ENCODE measurements around the gene TSHZ2. TPM values are rescaled to one million over a fixed set of nuclear protein-coding genes. Genes with fewer than 3 reads are reported as not detected.

Gene TSHZ2
- total and polyA plus RNA-seq, 11 donors = 1.8 to 12.1 (median 3.7) TPM

DNA sequence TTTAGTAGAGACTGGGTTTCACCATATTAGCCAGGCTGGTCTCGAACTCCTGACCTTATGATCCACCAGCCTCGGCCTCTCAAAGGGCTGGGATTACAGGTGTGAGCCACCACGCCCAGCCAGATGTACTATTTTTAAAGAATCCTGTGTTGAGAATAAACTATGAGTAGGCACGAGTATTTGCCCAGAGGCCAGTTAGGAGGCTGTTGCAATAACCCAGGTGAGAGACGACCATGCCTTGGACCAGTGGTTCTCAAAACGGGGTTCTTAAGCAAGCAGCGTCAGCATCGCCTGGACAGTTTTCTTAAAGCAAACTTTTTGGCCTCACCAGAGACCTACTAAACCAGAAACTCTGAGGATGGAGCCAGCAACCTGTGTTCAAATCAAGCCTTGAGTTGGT is 362.7 kb downstream of the TSHZ2 start:
- H3K27me3 ChIP-seq = no peaks in the 10 kb centered on the region
- no peak overlapping the region for H3K4me3 ChIP-seq
- 94 to 98% (median 96%) methylated on average over 8 of the region's 8 CpGs for WGBS, 4 donors
- intact Hi-C loops (cut with DNase I) = loop anchor here in 1 of 10 donors (10.0 kb wide), 1 partner anchor 60 kb away; no protein-coding TSS in a partner anchor
- H3K36me3 ChIP-seq = no peaks in the 10 kb centered on the region
- H3K9me3 ChIP-seq = no peaks in the 10 kb centered on the region
- DNase-seq (no peak), ATAC-seq (no peak)
- peaks cover 0 to 28% (median 7%) of the 10 kb centered on the region in 12 donors for H3K4me1 ChIP-seq
- peak overlapping the region in 4 of 12 donors; percentile 34 to 70 (median 45) for H3K27ac ChIP-seq
- TF ChIP-seq, protein P1, sequence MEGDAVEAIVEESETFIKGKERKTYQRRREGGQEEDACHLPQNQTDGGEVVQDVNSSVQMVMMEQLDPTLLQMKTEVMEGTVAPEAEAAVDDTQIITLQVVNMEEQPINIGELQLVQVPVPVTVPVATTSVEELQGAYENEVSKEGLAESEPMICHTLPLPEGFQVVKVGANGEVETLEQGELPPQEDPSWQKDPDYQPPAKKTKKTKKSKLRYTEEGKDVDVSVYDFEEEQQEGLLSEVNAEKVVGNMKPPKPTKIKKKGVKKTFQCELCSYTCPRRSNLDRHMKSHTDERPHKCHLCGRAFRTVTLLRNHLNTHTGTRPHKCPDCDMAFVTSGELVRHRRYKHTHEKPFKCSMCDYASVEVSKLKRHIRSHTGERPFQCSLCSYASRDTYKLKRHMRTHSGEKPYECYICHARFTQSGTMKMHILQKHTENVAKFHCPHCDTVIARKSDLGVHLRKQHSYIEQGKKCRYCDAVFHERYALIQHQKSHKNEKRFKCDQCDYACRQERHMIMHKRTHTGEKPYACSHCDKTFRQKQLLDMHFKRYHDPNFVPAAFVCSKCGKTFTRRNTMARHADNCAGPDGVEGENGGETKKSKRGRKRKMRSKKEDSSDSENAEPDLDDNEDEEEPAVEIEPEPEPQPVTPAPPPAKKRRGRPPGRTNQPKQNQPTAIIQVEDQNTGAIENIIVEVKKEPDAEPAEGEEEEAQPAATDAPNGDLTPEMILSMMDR (IDR thresholded peaks at IDR 0.05) = no peak

GRCh38 chr20:53335555-53335954 is 363.4 kb downstream of the TSHZ2 start:
- Histone ChIP-seq H3K4me3 (no peak overlapping the region), H3K27me3 (no peaks in the 10 kb centered on the region), H3K4me1 (peaks cover 0 to 28% (median 7%) of the 10 kb centered on the region in 12 donors), H3K9me3 (no peaks in the 10 kb centered on the region), H3K36me3 (no peaks in the 10 kb centered on the region), H3K27ac (peak overlapping the region in 4 of 12 donors; percentile 34 to 70 (median 45))
- DNase-seq (no peak), ATAC-seq (peak; percentile 29 to 74 (median 66))
- WGBS, 4 donors = 37 to 58% (median 50%) methylated on average over 6 of the region's 6 CpGs
- TF ChIP-seq, protein P1 (IDR thresholded peaks at IDR 0.05) = no peak
- TF ChIP-seq POLR2A (IDR thresholded peaks at IDR 0.05) = no peak
- intact Hi-C loops (cut with DNase I) = loop anchor here in 1 of 10 donors (10.0 kb wide), 1 partner anchor 59 kb away; no protein-coding TSS in a partner anchor

GRCh38 chr20:53336892-53337291 is 364.7 kb downstream of the TSHZ2 start:
- H3K27me3 ChIP-seq = no peaks in the 10 kb centered on the region

DNA sequence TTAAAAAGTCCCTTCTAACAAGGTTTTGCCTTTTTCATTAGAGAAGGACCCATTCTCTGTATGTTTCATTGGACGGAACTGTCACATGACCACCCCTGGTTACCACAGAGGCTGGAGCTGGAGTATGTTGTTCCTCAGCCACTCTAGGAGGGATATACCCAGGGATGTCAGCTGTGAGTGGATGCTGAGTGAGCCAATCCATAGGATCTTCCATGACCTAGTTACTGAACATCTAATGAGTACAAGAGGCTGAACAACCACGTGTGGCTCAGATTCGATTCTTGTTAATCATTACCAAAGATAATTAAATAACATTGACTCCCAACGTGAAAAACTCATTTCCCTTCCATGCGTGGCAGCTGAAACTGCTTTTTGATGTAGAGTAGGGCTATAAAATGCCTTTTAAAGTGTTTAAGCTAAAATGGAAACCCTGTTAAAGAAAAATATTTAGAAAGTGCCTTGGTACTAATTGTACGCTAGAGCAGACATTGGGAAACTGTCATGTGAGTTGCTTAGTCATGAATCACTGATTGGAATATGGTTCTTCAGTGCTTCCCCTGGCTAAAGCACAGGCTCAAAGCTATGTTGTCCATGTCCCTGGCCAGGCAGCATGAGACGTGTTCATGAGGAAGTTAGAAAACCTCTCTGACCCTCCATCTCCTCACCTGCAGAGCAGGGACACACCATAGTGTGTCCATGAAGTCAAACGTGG is 365.4 kb downstream of the TSHZ2 start:
- Histone ChIP-seq H3K9me3 (no peaks in the 10 kb centered on the region), H3K27ac (no peak overlapping the region), H3K4me1 (peaks cover 0 to 15% (median 0%) of the 10 kb centered on the region in 12 donors), H3K27me3 (no peaks in the 10 kb centered on the region), H3K36me3 (no peaks in the 10 kb centered on the region), H3K4me3 (no peak overlapping the region)
- ATAC-seq = no peak
- DNase-seq = no peak
- WGBS, 4 donors = 78 to 89% (median 86%) methylated on average over 8 of the region's 8 CpGs
- intact Hi-C loops (cut with DNase I) = loop anchor here in 1 of 10 donors (10.0 kb wide), 1 partner anchor 57 kb away; no protein-coding TSS in a partner anchor
- TF ChIP-seq, protein P1 (IDR thresholded peaks at IDR 0.05) = no peak
- TF ChIP-seq POLR2A (IDR thresholded peaks at IDR 0.05) = no peak

More at GRCh38 chr20:53336892-53337291, 364.7 kb downstream of the TSHZ2 start:
- 76 to 87% (median 82%) methylated on average over 3 of the region's 3 CpGs for WGBS, 4 donors
- no peak for TF ChIP-seq POLR2A (IDR thresholded peaks at IDR 0.05)
- TF ChIP-seq, protein P1 (IDR thresholded peaks at IDR 0.05) = no peak
- intact Hi-C loops (cut with DNase I) = loop anchor here in 1 of 10 donors (10.0 kb wide), 1 partner anchor 58 kb away; no protein-coding TSS in a partner anchor
- no peak for DNase-seq
- Histone ChIP-seq H3K4me1 (peaks cover 0 to 18% (median under 1%) of the 10 kb centered on the region in 12 donors), H3K27ac (no peak overlapping the region), H3K36me3 (no peaks in the 10 kb centered on the region), H3K4me3 (no peak overlapping the region), H3K9me3 (no peaks in the 10 kb centered on the region)
- ATAC-seq = no peak

Data from heart left ventricle (tissue), 16 donors.